ENCODE measurements around the gene MT1F.

GRCh38 chr16:56700195-56700594 is 42.4 kb downstream of the MT1F start:
- TF ChIP-seq CTCF (conservative IDR thresholded peaks at IDR 0.05 in 1 of 2, IDR thresholded peaks at IDR 0.05 in 1 of 2; ENCODE audit: low read depth in 1 of 2, low read length in 2 of 2) (no peak), EZH2 (IDR thresholded peaks at IDR 0.05; ENCODE audit: low read length, missing control alignments) (no peak)

Data from fibroblast of lung (primary cell).